ENCODE data around the gene PMVK. TPM values are rescaled to one million over a fixed set of nuclear protein-coding genes. Genes with fewer than 3 reads are reported as not detected.

The PMVK gene
- total and polyA plus RNA-seq, 2 of the 8 experiments (the other 6 are each of a cell fraction or from before 2014, with no cell fraction given), result 23.8 to 26.5 TPM

GRCh38 chr1:154970631-154971340 is 34.3 kb upstream of the PMVK start, which contains the start of gene SHC1:
Gene SHC1, minus strand, starts transcription at chr1:154970747. Its CDS starts 221 bp downstream, at chr1:154970526.
- H4K8ac ChIP-seq (ENCODE audit: extremely low read depth, insufficient read depth, low read length), result peak within 1 kb of the TSS; percentile 74
- H4K20me1 ChIP-seq (replicated peaks in 1 of 2; ENCODE audit: control insufficient read depth in 1 of 2, insufficient read depth in 2 of 2, low read length in 2 of 2), result peaks cover 9% of the 10 kb centered on the region in 2 experiments
- H3K9ac ChIP-seq (replicated peaks in 1 of 4; ENCODE audit: extremely low read depth in 1 of 4, low read depth in 3 of 4, low read length in 3 of 4), result peak within 1 kb of the TSS; percentile 55 to 81 (median 70)
- H3K27ac ChIP-seq (ENCODE audit: low read depth, low read length), result peak within 1 kb of the TSS; percentile 91
- peak within 1 kb of the TSS; percentile 61 for H3K23ac ChIP-seq (ENCODE audit: insufficient read length)
- H3K23me2 ChIP-seq (ENCODE audit: low read depth, low read length), result peaks cover 29% of the 10 kb centered on the region
- H3K36me3 ChIP-seq (ENCODE audit: control insufficient read depth in 2 of 4, insufficient read depth in 4 of 4, low read length in 3 of 4), result peaks cover 13 to 26% (median 22%) of the 10 kb centered on the region in 4 experiments
- ChIA-PET CTCF (ENCODE audit: partially characterized antibody) (interaction anchor here (0.7 to 20.6 kb wide), 16 partner anchors 10 to 114 kb away, joined by 3 to 334 read pairs (median 6); partner anchors contain the start of genes ADAM15, EFNA4, FLAD1 and LENEP), POLR2A (ENCODE audit: partially characterized antibody) (interaction anchor here (0.6 to 42.8 kb wide), 20 partner anchors 11 to 1090 kb away, joined by 3 to 702 read pairs (median 4); partner anchors contain the start of genes ADAM15, FLAD1, LENEP and PBXIP1)
- H2BK5ac ChIP-seq (ENCODE audit: low read depth, low read length), result peak within 1 kb of the TSS; percentile 99
- H2AFZ ChIP-seq (ENCODE audit: low read length), result no peak within 1 kb of the TSS
- H3K4ac ChIP-seq (replicated peaks; ENCODE audit: insufficient read length, low read depth, low read length), result peak within 1 kb of the TSS; percentile 98
- H2BK120ac ChIP-seq (replicated peaks; ENCODE audit: low read depth, low read length), result peak within 1 kb of the TSS; percentile 95
- no peaks in the 10 kb centered on the region for H3K9me3 ChIP-seq (ENCODE audit: insufficient read depth in 2 of 2, low read depth in 1 of 2, low read length in 1 of 2)
- WGBS, 2 experiments (ENCODE audit: extremely low coverage in 1 of 2, insufficient coverage in 1 of 2, insufficient read length in 1 of 2, insufficient replicate concordance in 2 of 2, low coverage in 1 of 2, low lambda C conversion rate in 2 of 2, missing lambda C conversion rate in 1 of 2), result 3% methylated on average over 14 of the region's 15 CpGs; no CpG with 5 or more reads in 1 of the 2 experiments
- H4K91ac ChIP-seq (replicated peaks; ENCODE audit: insufficient read length, low read length), result peak within 1 kb of the TSS; percentile 100
- H3K18ac ChIP-seq (ENCODE audit: extremely low read depth, low read length), result peak within 1 kb of the TSS; percentile 84
- peak within 1 kb of the TSS; percentile 92 for H4K5ac ChIP-seq (ENCODE audit: insufficient read length, low read depth, low read length)
- H3K27me3 ChIP-seq (replicated peaks in 1 of 4; ENCODE audit: control insufficient read depth in 3 of 4, extremely low read depth in 1 of 4, insufficient read depth in 3 of 4, low read length in 3 of 4), result no peaks in the 10 kb centered on the region
- no peak for FAIRE-seq
- H2BK20ac ChIP-seq (ENCODE audit: low read length), result peak within 1 kb of the TSS; percentile 88
- H3K4me2 ChIP-seq (ENCODE audit: insufficient read depth in 1 of 2, low read depth in 2 of 2, low read length in 2 of 2), result peak within 1 kb of the TSS; percentile 78
- H3K56ac ChIP-seq (replicated peaks; ENCODE audit: insufficient read length, low read depth, low read length), result peak within 1 kb of the TSS; percentile 94
- H3K4me3 ChIP-seq (ENCODE audit: extremely low read depth in 1 of 4, insufficient read depth in 2 of 4, low read depth in 3 of 4, low read length in 4 of 4), result peak within 1 kb of the TSS; percentile 61 to 80 (median 76)
- peaks cover 12 to 47% of the 10 kb centered on the region in 2 experiments for H3K79me2 ChIP-seq (ENCODE audit: control insufficient read depth in 1 of 2, insufficient read depth in 2 of 2, low read length in 2 of 2)
- H3K4me1 ChIP-seq (replicated peaks in 1 of 4; ENCODE audit: control insufficient read depth in 3 of 4, insufficient read depth in 4 of 4, low read length in 3 of 4), result peaks cover 3 to 19% (median 14%) of the 10 kb centered on the region in 4 experiments
- H3K79me1 ChIP-seq (ENCODE audit: low read depth, low read length), result peaks cover 14% of the 10 kb centered on the region; the same call in 1 of the 2 replicates
- peak within 1 kb of the TSS; percentile 100 for H2AK5ac ChIP-seq (ENCODE audit: low read depth, low read length)
- peak; percentile 84 to 90 for DNase-seq (ENCODE audit: low read depth in 1 of 2, low spot score in 2 of 2)
- peak within 1 kb of the TSS; percentile 100 for H2BK12ac ChIP-seq (ENCODE audit: low read depth, low read length)
- H2BK15ac ChIP-seq (ENCODE audit: low read length), result peak within 1 kb of the TSS; percentile 85
- peak within 1 kb of the TSS; percentile 16 for H3K14ac ChIP-seq (ENCODE audit: insufficient read length)
- no peak for TF ChIP-seq SAP30 (IDR thresholded peaks at IDR 0.05; ENCODE audit: insufficient read depth, insufficient replicate concordance, low read length)
- no peak for TF ChIP-seq EZH2 (IDR thresholded peaks at IDR 0.05; ENCODE audit: low read depth, low read length, severe bottlenecking)
- TF ChIP-seq ATF2 (IDR thresholded peaks at IDR 0.05; ENCODE audit: low read length), result peak; percentile 10; the same call in 1 of the 2 replicates
- 0 out of 2 replicates have a peak, but pooled peaks have one; percentile 21 for TF ChIP-seq GTF2F1 (IDR thresholded peaks at IDR 0.05; ENCODE audit: borderline replicate concordance, low read depth, low read length)
- peak; percentile 69 for TF ChIP-seq TAF7 (optimal IDR thresholded peaks at IDR 0.05; ENCODE audit: borderline replicate concordance, low read depth, low read length)
- TF ChIP-seq RFX5 (IDR thresholded peaks at IDR 0.05; ENCODE audit: borderline replicate concordance, low read depth, low read length), result no peak
- TF ChIP-seq RAD21 (IDR thresholded peaks at IDR 0.05 in 1 of 2, conservative IDR thresholded peaks at IDR 0.05 in 1 of 2; ENCODE audit: low read depth in 2 of 2, low read length in 2 of 2), result no peak

Data from H1 (cell line).